ENCODE data around the gene CTNNA1. TPM values are rescaled to one million over a fixed set of nuclear protein-coding genes. Genes with fewer than 3 reads are reported as not detected.

The CTNNA1 gene
- total RNA-seq, 1 donor from 2014 or later = 359 TPM

- no peak for TF ChIP-seq EZH2 (IDR thresholded peaks at IDR 0.05; ENCODE audit: insufficient read depth, low read length)
- TF ChIP-seq, protein P1, sequence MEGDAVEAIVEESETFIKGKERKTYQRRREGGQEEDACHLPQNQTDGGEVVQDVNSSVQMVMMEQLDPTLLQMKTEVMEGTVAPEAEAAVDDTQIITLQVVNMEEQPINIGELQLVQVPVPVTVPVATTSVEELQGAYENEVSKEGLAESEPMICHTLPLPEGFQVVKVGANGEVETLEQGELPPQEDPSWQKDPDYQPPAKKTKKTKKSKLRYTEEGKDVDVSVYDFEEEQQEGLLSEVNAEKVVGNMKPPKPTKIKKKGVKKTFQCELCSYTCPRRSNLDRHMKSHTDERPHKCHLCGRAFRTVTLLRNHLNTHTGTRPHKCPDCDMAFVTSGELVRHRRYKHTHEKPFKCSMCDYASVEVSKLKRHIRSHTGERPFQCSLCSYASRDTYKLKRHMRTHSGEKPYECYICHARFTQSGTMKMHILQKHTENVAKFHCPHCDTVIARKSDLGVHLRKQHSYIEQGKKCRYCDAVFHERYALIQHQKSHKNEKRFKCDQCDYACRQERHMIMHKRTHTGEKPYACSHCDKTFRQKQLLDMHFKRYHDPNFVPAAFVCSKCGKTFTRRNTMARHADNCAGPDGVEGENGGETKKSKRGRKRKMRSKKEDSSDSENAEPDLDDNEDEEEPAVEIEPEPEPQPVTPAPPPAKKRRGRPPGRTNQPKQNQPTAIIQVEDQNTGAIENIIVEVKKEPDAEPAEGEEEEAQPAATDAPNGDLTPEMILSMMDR (IDR thresholded peaks at IDR 0.05; ENCODE audit: insufficient read depth, low read depth, low read length) = no peak
- Mint-ChIP-seq H3K27ac (ENCODE audit: unreplicated experiment) (no peak overlapping the region), H3K9me3 (ENCODE audit: unreplicated experiment) (no peaks in the 10 kb centered on the region), H3K4me3 (ENCODE audit: unreplicated experiment) (no peak overlapping the region), H3K27me3 (ENCODE audit: low read depth, unreplicated experiment) (no peaks in the 10 kb centered on the region), H3K4me1 (ENCODE audit: low read depth, unreplicated experiment) (peaks cover 20% of the 10 kb centered on the region), H3K36me3 (ENCODE audit: low read depth, unreplicated experiment) (peaks cover 12% of the 10 kb centered on the region)
- Histone ChIP-seq H3K9ac (ENCODE audit: low read length) (no peak overlapping the region), H3K4me1 (ENCODE audit: insufficient read depth, low read length) (peaks cover 5% of the 10 kb centered on the region), H3K79me2 (ENCODE audit: insufficient read depth, low read length) (peaks cover 8% of the 10 kb centered on the region), H4K20me1 (ENCODE audit: insufficient read depth, low read length) (peaks cover 40% of the 10 kb centered on the region), H2AFZ (ENCODE audit: low read depth, low read length) (no peak overlapping the region), H3K4me2 (ENCODE audit: low read length) (no peak overlapping the region), H3K9me3 (ENCODE audit: insufficient read depth, low read depth, low read length) (no peaks in the 10 kb centered on the region), H3K4me3 (ENCODE audit: insufficient read depth, low read depth, low read length) (no peak overlapping the region), H3K27ac (ENCODE audit: low read depth, low read length) (no peak overlapping the region), H3K27me3 (ENCODE audit: insufficient read depth, low read length) (no peaks in the 10 kb centered on the region), H3K36me3 (ENCODE audit: insufficient read depth, low read length) (peaks cover 8% of the 10 kb centered on the region)
- DNase-seq (ENCODE audit: low read depth) = no peak
- no peak for FAIRE-seq
These were observed 158.9 kb downstream of the CTNNA1 start for GRCh38 chr5:138912093-138912492.

GRCh38 chr5:138913773-138914172, 160.5 kb downstream of the CTNNA1 start:
- peaks cover 40% of the 10 kb centered on the region for H4K20me1 ChIP-seq (ENCODE audit: insufficient read depth, low read length)
- no peaks in the 10 kb centered on the region for H3K27me3 ChIP-seq (ENCODE audit: insufficient read depth, low read length)
- TF ChIP-seq, protein P1 (IDR thresholded peaks at IDR 0.05; ENCODE audit: insufficient read depth, low read depth, low read length) = no peak
- no peak for TF ChIP-seq EZH2 (IDR thresholded peaks at IDR 0.05; ENCODE audit: insufficient read depth, low read length)
- H2AFZ ChIP-seq (ENCODE audit: low read depth, low read length) = no peak overlapping the region
- H3K4me1 Mint-ChIP-seq (ENCODE audit: low read depth, unreplicated experiment) = peaks cover 20% of the 10 kb centered on the region
- H3K36me3 ChIP-seq (ENCODE audit: insufficient read depth, low read length) = peaks cover 11% of the 10 kb centered on the region
- H3K27me3 Mint-ChIP-seq (ENCODE audit: low read depth, unreplicated experiment) = no peaks in the 10 kb centered on the region
- no peak for DNase-seq (ENCODE audit: low read depth)
- H3K4me3 ChIP-seq (ENCODE audit: insufficient read depth, low read depth, low read length) = no peak overlapping the region
- no peaks in the 10 kb centered on the region for H3K9me3 ChIP-seq (ENCODE audit: insufficient read depth, low read depth, low read length)
- no peak overlapping the region for H3K4me3 Mint-ChIP-seq (ENCODE audit: unreplicated experiment)
- peaks cover 12% of the 10 kb centered on the region for H3K36me3 Mint-ChIP-seq (ENCODE audit: low read depth, unreplicated experiment)
- H3K4me1 ChIP-seq (ENCODE audit: insufficient read depth, low read length) = peaks cover 5% of the 10 kb centered on the region
- H3K4me2 ChIP-seq (ENCODE audit: low read length) = no peak overlapping the region
- H3K27ac ChIP-seq (ENCODE audit: low read depth, low read length) = no peak overlapping the region
- H3K27ac Mint-ChIP-seq (ENCODE audit: unreplicated experiment) = no peak overlapping the region
- FAIRE-seq = no peak
- H3K79me2 ChIP-seq (ENCODE audit: insufficient read depth, low read length) = peaks cover 11% of the 10 kb centered on the region
- H3K9me3 Mint-ChIP-seq (ENCODE audit: unreplicated experiment) = no peaks in the 10 kb centered on the region
- no peak overlapping the region for H3K9ac ChIP-seq (ENCODE audit: low read length)

GRCh38 chr5:138914338-138914737, 161.1 kb downstream of the CTNNA1 start:
- no peak for FAIRE-seq
- H4K20me1 ChIP-seq (ENCODE audit: insufficient read depth, low read length) = peaks cover 45% of the 10 kb centered on the region

More at GRCh38 chr5:138914338-138914737, 161.1 kb downstream of the CTNNA1 start:
- Mint-ChIP-seq H3K4me3 (ENCODE audit: unreplicated experiment) (no peak overlapping the region), H3K9me3 (ENCODE audit: unreplicated experiment) (no peaks in the 10 kb centered on the region), H3K4me1 (ENCODE audit: low read depth, unreplicated experiment) (peaks cover 20% of the 10 kb centered on the region), H3K27me3 (ENCODE audit: low read depth, unreplicated experiment) (no peaks in the 10 kb centered on the region), H3K36me3 (ENCODE audit: low read depth, unreplicated experiment) (peaks cover 11% of the 10 kb centered on the region), H3K27ac (ENCODE audit: unreplicated experiment) (no peak overlapping the region)
- H2AFZ ChIP-seq (ENCODE audit: low read depth, low read length) = no peak overlapping the region
- DNase-seq (ENCODE audit: low read depth) = no peak
- no peaks in the 10 kb centered on the region for H3K9me3 ChIP-seq (ENCODE audit: insufficient read depth, low read depth, low read length)
- H3K27ac ChIP-seq (ENCODE audit: low read depth, low read length) = no peak overlapping the region
- H3K4me2 ChIP-seq (ENCODE audit: low read length) = no peak overlapping the region
- peaks cover 11% of the 10 kb centered on the region for H3K36me3 ChIP-seq (ENCODE audit: insufficient read depth, low read length)
- no peak overlapping the region for H3K9ac ChIP-seq (ENCODE audit: low read length)
- no peak overlapping the region for H3K4me3 ChIP-seq (ENCODE audit: insufficient read depth, low read depth, low read length)
- H3K4me1 ChIP-seq (ENCODE audit: insufficient read depth, low read length) = peaks cover 5% of the 10 kb centered on the region
- H3K27me3 ChIP-seq (ENCODE audit: insufficient read depth, low read length) = no peaks in the 10 kb centered on the region
- TF ChIP-seq EZH2 (IDR thresholded peaks at IDR 0.05; ENCODE audit: insufficient read depth, low read length) = no peak
- TF ChIP-seq, protein P1 (IDR thresholded peaks at IDR 0.05; ENCODE audit: insufficient read depth, low read depth, low read length) = no peak
- H3K79me2 ChIP-seq (ENCODE audit: insufficient read depth, low read length) = peaks cover 14% of the 10 kb centered on the region

All from astrocyte (in vitro differentiated cells and primary cell).